Fibroblast of the aortic adventitia (primary cell): ENCODE data around the gene FAIM2. TPM values are rescaled to one million over a fixed set of nuclear protein-coding genes. Genes with fewer than 3 reads are reported as not detected.

Experiments
- DNase-seq: peaks from one replicate; pipeline ENCODE4 v3.0.0-alpha.2; 2010; ENCODE audit warnings: low read depth
- H3K4me3 ChIP-seq: 2 replicates; pipeline ENCODE4 v1.5.1; 2011; ENCODE audit warnings: low read depth, mild to moderate bottlenecking, control low read depth, low read length, moderate library complexity
- CTCF ChIP-seq: IDR thresholded peaks from 2 replicates; pipeline ENCODE4 v1.5.1; 2011; ENCODE audit warnings: mild to moderate bottlenecking, low read length, control low read depth, inconsistent platforms; ENCODE audit not compliant: insufficient read depth
- total RNA-seq: library from RNA; depleted of rRNA; stranded (reverse); fragments of >200 nt; gene quantifications from 2 replicates; pipeline ENCODE4 v1.2.3, GENCODE V29; 2012; ENCODE audit warnings: low replicate concordance

Gene FAIM2
- total RNA-seq, 1 donor, result 12.9 TPM

- H3K4me3 ChIP-seq, result no peak overlapping the region
- no peak for TF ChIP-seq CTCF
- no peak for DNase-seq
These were observed 85.3 kb downstream of the FAIM2 start for GRCh38 chr12:49818241-49818895.

Other genes with a start within 250 kb of the FAIM2 start
- 12.0 and 20.8 TPM in 2 replicates for gene FMNL3, start 196.5 kb downstream of the FAIM2 start, total RNA-seq
- gene TMBIM6, start 162.3 kb downstream of the FAIM2 start, total RNA-seq, result 238 and 564 TPM in 2 replicates
- gene NCKAP5L, start 75.5 kb downstream of the FAIM2 start, total RNA-seq, result 21.6 and 27.9 TPM in 2 replicates
- gene BCDIN3D, start 60.8 kb downstream of the FAIM2 start, total RNA-seq, result 0.82 and 4.5 TPM in 2 replicates
- gene AQP2, start 46.8 kb upstream of the FAIM2 start, total RNA-seq, result not detected in 2 replicates
- 0.72 and 2.4 TPM in 2 replicates for gene AQP5, start 58.0 kb upstream of the FAIM2 start, total RNA-seq
- 0.09 TPM in 1 of 2 replicates, not detected in the other for gene AQP6, start 69.0 kb upstream of the FAIM2 start, total RNA-seq
- gene RACGAP1, start 121.6 kb upstream of the FAIM2 start, total RNA-seq, result 18.6 and 88.1 TPM in 2 replicates
- 4.9 and 5.2 TPM in 2 replicates for gene ASIC1, start 153.7 kb upstream of the FAIM2 start, total RNA-seq
- 33.4 and 49.0 TPM in 2 replicates for gene SMARCD1, start 181.4 kb upstream of the FAIM2 start, total RNA-seq
- gene GPD1, start 200.1 kb upstream of the FAIM2 start, total RNA-seq, result 0.36 TPM in 1 of 2 replicates, not detected in the other
- 12.5 and 36.4 TPM in 2 replicates for gene COX14, start 208.3 kb upstream of the FAIM2 start, total RNA-seq